ENCODE results near the gene LRRC19.
A peak's percentile ranks its signal among the peaks of the same experiment; 100 is the strongest.

Gene LRRC19

GRCh38 chr9:26955921-26956859 lies 49.3 kb downstream of the LRRC19 start, which contains the start of gene IFT74:
Gene IFT74, plus strand, starts transcription at chr9:26956412. Its CDS starts 5,556 bp downstream, at chr9:26961968.
- peak; percentile 99 for DNase-seq (ENCODE audit: low read depth)

- no peak for DNase-seq (ENCODE audit: low read depth)
Measured at GRCh38 chr9:26955222-26955903, 50.1 kb downstream of the LRRC19 start.

- DNase-seq (ENCODE audit: low read depth), result no peak
Measured at GRCh38 chr9:26954050-26954508, 51.4 kb downstream of the LRRC19 start.

- DNase-seq (ENCODE audit: low read depth), result no peak
Measured at GRCh38 chr9:26951794-26952193, 53.7 kb downstream of the LRRC19 start.

GRCh38 chr9:26950521-26950920 lies 55.0 kb downstream of the LRRC19 start:
- DNase-seq (ENCODE audit: low read depth), result peak; percentile 25

- DNase-seq (ENCODE audit: low read depth), result peak; percentile 27
Measured at GRCh38 chr9:26949637-26950069, 55.8 kb downstream of the LRRC19 start.

- no peak for DNase-seq (ENCODE audit: low read depth)
Measured at GRCh38 chr9:26947736-26948135, 57.7 kb downstream of the LRRC19 start.

GRCh38 chr9:26946753-26947727 lies 58.4 kb downstream of the LRRC19 start, which contains the start of gene PLAA:
Gene PLAA, minus strand, starts transcription at chr9:26947242. Its CDS starts 197 bp downstream, at chr9:26947045.
- DNase-seq (ENCODE audit: low read depth), result peak; percentile 92

- DNase-seq (ENCODE audit: low read depth), result no peak
Measured at GRCh38 chr9:26945591-26945990, 59.9 kb downstream of the LRRC19 start.

Measured in iris pigment epithelial cell (primary cell).